SK-N-SH treated with all-trans-retinoic acid at 6 μM for 48 hours (cell line): Measurements from ENCODE around the gene DYSF.

ENCODE experiments used
- ATAC-seq: fragments of 200-7000 bp; cut with Tn5 transposase; 3 replicates; pipeline ENCODE4 v1.9.1; 2020; ENCODE audit warnings: mild to moderate bottlenecking, moderate library complexity
- ARNTL ChIP-seq: fragments of 450-650 bp; formaldehyde crosslinking; IDR thresholded peaks from 2 replicates; pipeline ENCODE4 v1.5.0; 2020; ENCODE audit warnings: low read depth, mild to moderate bottlenecking, moderate library complexity, borderline replicate concordance
- BACH2 ChIP-seq: fragments of 250-450 bp; sonication (Bioruptor Pico); IDR thresholded peaks from 2 replicates; pipeline ENCODE4 v1.9.0; 2021; ENCODE audit warnings: mild to moderate bottlenecking, borderline replicate concordance
- ESRRG ChIP-seq: fragments of 250-450 bp; sonication (Bioruptor Pico); IDR thresholded peaks from 2 replicates; pipeline ENCODE4 v1.6.1; 2021; ENCODE audit warnings: mild to moderate bottlenecking
- GLIS3 ChIP-seq: fragments of 250-450 bp; sonication (Bioruptor Pico); IDR thresholded peaks from 2 replicates; pipeline ENCODE4 v1.5.0; 2020; ENCODE audit warnings: mild to moderate bottlenecking, moderate library complexity
- ISL1 ChIP-seq: fragments of 250-450 bp; sonication (Bioruptor Pico); IDR thresholded peaks from 2 replicates; pipeline ENCODE4 v2.1.2; 2022; ENCODE audit warnings: mild to moderate bottlenecking, moderate library complexity
- OSR1 ChIP-seq: fragments of 250-450 bp; sonication (Bioruptor Pico); IDR thresholded peaks from 2 replicates; pipeline ENCODE4 v1.8.0; 2022; ENCODE audit warnings: moderate library complexity, mild to moderate bottlenecking, inconsistent platforms
- PATZ1 ChIP-seq: fragments of 250-450 bp; sonication (Bioruptor Pico); IDR thresholded peaks from 2 replicates; pipeline ENCODE4 v1.8.0; 2020; ENCODE audit warnings: mild to moderate bottlenecking, moderate library complexity, borderline replicate concordance
- POU6F1 ChIP-seq: fragments of 250-450 bp; sonication (Bioruptor Pico); IDR thresholded peaks from 2 replicates; pipeline ENCODE4 v1.8.0; 2021; ENCODE audit warnings: low read depth, mild to moderate bottlenecking, moderate library complexity, borderline replicate concordance
- PPARA ChIP-seq: fragments of 250-450 bp; sonication (Bioruptor Pico); IDR thresholded peaks from 2 replicates; pipeline ENCODE4 v1.5.0; 2020; ENCODE audit warnings: mild to moderate bottlenecking, borderline replicate concordance
- RARB ChIP-seq: fragments of 250-450 bp; sonication (Bioruptor Pico); IDR thresholded peaks from 2 replicates; pipeline ENCODE4 v1.8.0; 2021; ENCODE audit warnings: mild to moderate bottlenecking, moderate library complexity
- SNAI2 ChIP-seq: fragments of 250-450 bp; sonication (Bioruptor Pico); IDR thresholded peaks from 2 replicates; pipeline ENCODE4 v1.5.0; 2020; ENCODE audit warnings: mild to moderate bottlenecking, moderate library complexity
- TCF4 ChIP-seq: fragments of 250-450 bp; sonication (Bioruptor Pico); IDR thresholded peaks from 2 replicates; pipeline ENCODE4 v1.8.0; 2021; ENCODE audit warnings: mild to moderate bottlenecking, moderate library complexity, borderline replicate concordance
- TOX ChIP-seq: fragments of 250-450 bp; sonication (Bioruptor Pico); IDR thresholded peaks from 2 replicates; pipeline ENCODE4 v1.8.0; 2021; ENCODE audit warnings: mild to moderate bottlenecking, moderate library complexity, borderline replicate concordance
- ZC3H10 ChIP-seq: fragments of 250-450 bp; sonication (Bioruptor Pico); IDR thresholded peaks from 2 replicates; pipeline ENCODE4 v1.5.1; 2021; ENCODE audit warnings: mild to moderate bottlenecking, moderate library complexity
- ZFP30 ChIP-seq: fragments of 450-650 bp; formaldehyde crosslinking; IDR thresholded peaks from 2 replicates; pipeline ENCODE4 v1.5.0; 2022; ENCODE audit warnings: mild to moderate bottlenecking, moderate library complexity
- ZNF565 ChIP-seq: fragments of 450-650 bp; formaldehyde crosslinking; conservative IDR thresholded peaks from 2 replicates; pipeline ENCODE4 v1.5.0; 2020; ENCODE audit warnings: low read depth, mild to moderate bottlenecking, moderate library complexity
- ZNF70 ChIP-seq: fragments of 450-650 bp; formaldehyde crosslinking; IDR thresholded peaks from 2 replicates; pipeline ENCODE4 v1.5.0; 2020; ENCODE audit warnings: mild to moderate bottlenecking, moderate library complexity
- ZNF8 ChIP-seq: fragments of 450-650 bp; formaldehyde crosslinking; IDR thresholded peaks from 2 replicates; pipeline ENCODE4 v1.5.0; 2020; ENCODE audit warnings: mild to moderate bottlenecking, moderate library complexity
- TF ChIP-seq, protein P1 (sequence below): fragments of 250-450 bp; sonication (Bioruptor Pico); IDR thresholded peaks from 2 replicates; pipeline ENCODE4 v1.5.1; 2020; ENCODE audit warnings: low read depth, mild to moderate bottlenecking, moderate library complexity
- TF ChIP-seq, protein P2 (sequence below): fragments of 250-450 bp; sonication (Bioruptor Pico); IDR thresholded peaks from 2 replicates; pipeline ENCODE4 v1.5.0; 2020; ENCODE audit warnings: mild to moderate bottlenecking, moderate library complexity
- TF ChIP-seq, protein P3 (sequence below): fragments of 250-450 bp; sonication (Bioruptor Pico); IDR thresholded peaks from 2 replicates; pipeline ENCODE4 v1.5.1; 2021; ENCODE audit warnings: mild to moderate bottlenecking, moderate library complexity

DYSF gene

GRCh38 chr2:71712158-71712818 is 258.9 kb downstream of the DYSF start (continued):
- TF ChIP-seq, protein P1, sequence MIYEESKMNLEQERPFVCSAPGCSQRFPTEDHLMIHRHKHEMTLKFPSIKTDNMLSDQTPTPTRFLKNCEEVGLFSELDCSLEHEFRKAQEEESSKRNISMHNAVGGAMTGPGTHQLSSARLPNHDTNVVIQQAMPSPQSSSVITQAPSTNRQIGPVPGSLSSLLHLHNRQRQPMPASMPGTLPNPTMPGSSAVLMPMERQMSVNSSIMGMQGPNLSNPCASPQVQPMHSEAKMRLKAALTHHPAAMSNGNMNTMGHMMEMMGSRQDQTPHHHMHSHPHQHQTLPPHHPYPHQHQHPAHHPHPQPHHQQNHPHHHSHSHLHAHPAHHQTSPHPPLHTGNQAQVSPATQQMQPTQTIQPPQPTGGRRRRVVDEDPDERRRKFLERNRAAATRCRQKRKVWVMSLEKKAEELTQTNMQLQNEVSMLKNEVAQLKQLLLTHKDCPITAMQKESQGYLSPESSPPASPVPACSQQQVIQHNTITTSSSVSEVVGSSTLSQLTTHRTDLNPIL (CRISPR knock-in tag) = no peak
- no peak for TF ChIP-seq ISL1 (CRISPR knock-in tag)
- no peak for TF ChIP-seq SNAI2 (CRISPR knock-in tag)
- TF ChIP-seq, protein P2, sequence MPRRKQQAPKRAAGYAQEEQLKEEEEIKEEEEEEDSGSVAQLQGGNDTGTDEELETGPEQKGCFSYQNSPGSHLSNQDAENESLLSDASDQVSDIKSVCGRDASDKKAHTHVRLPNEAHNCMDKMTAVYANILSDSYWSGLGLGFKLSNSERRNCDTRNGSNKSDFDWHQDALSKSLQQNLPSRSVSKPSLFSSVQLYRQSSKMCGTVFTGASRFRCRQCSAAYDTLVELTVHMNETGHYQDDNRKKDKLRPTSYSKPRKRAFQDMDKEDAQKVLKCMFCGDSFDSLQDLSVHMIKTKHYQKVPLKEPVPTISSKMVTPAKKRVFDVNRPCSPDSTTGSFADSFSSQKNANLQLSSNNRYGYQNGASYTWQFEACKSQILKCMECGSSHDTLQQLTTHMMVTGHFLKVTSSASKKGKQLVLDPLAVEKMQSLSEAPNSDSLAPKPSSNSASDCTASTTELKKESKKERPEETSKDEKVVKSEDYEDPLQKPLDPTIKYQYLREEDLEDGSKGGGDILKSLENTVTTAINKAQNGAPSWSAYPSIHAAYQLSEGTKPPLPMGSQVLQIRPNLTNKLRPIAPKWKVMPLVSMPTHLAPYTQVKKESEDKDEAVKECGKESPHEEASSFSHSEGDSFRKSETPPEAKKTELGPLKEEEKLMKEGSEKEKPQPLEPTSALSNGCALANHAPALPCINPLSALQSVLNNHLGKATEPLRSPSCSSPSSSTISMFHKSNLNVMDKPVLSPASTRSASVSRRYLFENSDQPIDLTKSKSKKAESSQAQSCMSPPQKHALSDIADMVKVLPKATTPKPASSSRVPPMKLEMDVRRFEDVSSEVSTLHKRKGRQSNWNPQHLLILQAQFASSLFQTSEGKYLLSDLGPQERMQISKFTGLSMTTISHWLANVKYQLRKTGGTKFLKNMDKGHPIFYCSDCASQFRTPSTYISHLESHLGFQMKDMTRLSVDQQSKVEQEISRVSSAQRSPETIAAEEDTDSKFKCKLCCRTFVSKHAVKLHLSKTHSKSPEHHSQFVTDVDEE (CRISPR knock-in tag) = no peak
- no peak for TF ChIP-seq OSR1 (CRISPR knock-in tag)
- TF ChIP-seq ZNF565 (CRISPR knock-in tag) = no peak
- TF ChIP-seq TOX (CRISPR knock-in tag) = no peak
- no peak for TF ChIP-seq PPARA (CRISPR knock-in tag)
- no peak for TF ChIP-seq PATZ1 (CRISPR knock-in tag)

- no peak for ATAC-seq
- TF ChIP-seq ZFP30 (CRISPR knock-in tag) (no peak), ZC3H10 (no peak), ZNF70 (CRISPR knock-in tag) (no peak), TCF4 (CRISPR knock-in tag) (no peak), ZNF8 (CRISPR knock-in tag) (no peak), PATZ1 (CRISPR knock-in tag) (no peak), ESRRG (no peak), SNAI2 (CRISPR knock-in tag) (no peak), TOX (CRISPR knock-in tag) (no peak), ZNF565 (CRISPR knock-in tag) (no peak), RARB (CRISPR knock-in tag) (no peak), ISL1 (CRISPR knock-in tag) (no peak), ARNTL (CRISPR knock-in tag) (no peak), GLIS3 (no peak), OSR1 (CRISPR knock-in tag) (no peak), PPARA (CRISPR knock-in tag) (no peak), BACH2 (no peak), POU6F1 (CRISPR knock-in tag) (no peak)
- TF ChIP-seq, protein P3, sequence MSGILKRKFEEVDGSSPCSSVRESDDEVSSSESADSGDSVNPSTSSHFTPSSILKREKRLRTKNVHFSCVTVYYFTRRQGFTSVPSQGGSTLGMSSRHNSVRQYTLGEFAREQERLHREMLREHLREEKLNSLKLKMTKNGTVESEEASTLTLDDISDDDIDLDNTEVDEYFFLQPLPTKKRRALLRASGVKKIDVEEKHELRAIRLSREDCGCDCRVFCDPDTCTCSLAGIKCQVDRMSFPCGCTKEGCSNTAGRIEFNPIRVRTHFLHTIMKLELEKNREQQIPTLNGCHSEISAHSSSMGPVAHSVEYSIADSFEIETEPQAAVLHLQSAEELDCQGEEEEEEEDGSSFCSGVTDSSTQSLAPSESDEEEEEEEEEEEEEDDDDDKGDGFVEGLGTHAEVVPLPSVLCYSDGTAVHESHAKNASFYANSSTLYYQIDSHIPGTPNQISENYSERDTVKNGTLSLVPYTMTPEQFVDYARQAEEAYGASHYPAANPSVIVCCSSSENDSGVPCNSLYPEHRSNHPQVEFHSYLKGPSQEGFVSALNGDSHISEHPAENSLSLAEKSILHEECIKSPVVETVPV (CRISPR knock-in tag) = no peak
- TF ChIP-seq, protein P2 (CRISPR knock-in tag) = no peak
Observed at GRCh38 chr2:71713581-71714580, 260.5 kb downstream of the DYSF start.
